ENCODE data around the gene ZNF2. TPM values are rescaled to one million over a fixed set of nuclear protein-coding genes. Genes with fewer than 3 reads are reported as not detected.

The ZNF2 gene
- total and polyA plus RNA-seq, 2 of the 13 experiments (the other 11 are each of a cell fraction or from before 2014, with no cell fraction given): 4.3 to 6.1 TPM

DNA sequence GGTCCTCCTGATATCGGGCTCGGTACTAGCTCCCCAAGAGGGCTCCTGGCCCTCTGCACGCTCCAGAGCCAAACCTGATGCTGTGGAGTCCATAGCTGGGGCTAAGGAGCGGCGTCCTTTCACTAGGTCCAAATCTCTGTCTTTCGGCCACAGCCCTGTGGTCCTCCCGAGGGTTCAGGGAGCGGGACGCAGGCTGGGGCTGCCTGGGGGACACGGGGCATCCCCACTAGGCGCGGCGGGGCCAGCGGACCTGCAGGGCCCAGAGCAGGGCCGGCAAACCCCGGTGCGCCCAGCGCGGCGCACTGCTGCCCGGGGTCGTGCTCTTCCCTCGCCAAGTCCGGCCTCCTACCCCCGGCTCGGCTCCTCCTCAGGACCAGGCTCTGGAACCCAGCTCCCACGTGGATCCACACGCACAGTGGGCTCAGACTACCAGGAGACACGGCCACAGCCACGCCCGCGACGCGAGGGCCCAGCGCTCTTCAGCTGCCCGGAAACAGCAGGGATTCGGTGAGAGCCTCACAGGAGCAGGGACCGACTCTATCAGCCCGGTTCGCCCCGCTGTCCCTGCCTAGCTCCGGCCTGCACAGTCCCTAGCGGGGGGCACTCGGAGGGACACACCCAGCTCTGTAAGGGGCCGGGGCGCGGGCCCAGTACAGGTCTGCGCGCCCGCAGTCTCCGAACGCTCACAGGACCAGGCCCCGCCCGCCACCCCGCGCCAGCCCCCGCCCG lies 6.6 kb upstream of the ZNF2 start (continued):
- TF ChIP-seq ZXDC (CRISPR knock-in tag; IDR thresholded peaks at IDR 0.05) (no peak), ZBTB40 (IDR thresholded peaks at IDR 0.05) (no peak), ZBTB40 (CRISPR knock-in tag; IDR thresholded peaks at IDR 0.05) (no peak), EEA1 (CRISPR knock-in tag; IDR thresholded peaks at IDR 0.05; ENCODE audit: borderline replicate concordance) (0 out of 2 replicates have a peak, but pooled peaks have one; percentile 55), ZKSCAN5 (CRISPR knock-in tag; IDR thresholded peaks at IDR 0.05) (no peak), ZNF768 (CRISPR knock-in tag; IDR thresholded peaks at IDR 0.05) (peak; percentile 48; the same call in 1 of the 2 replicates), ZNF598 (CRISPR knock-in tag; IDR thresholded peaks at IDR 0.05; ENCODE audit: borderline replicate concordance) (0 out of 2 replicates have a peak, but pooled peaks have one; percentile 22), BRCA1 (CRISPR knock-in tag; IDR thresholded peaks at IDR 0.05) (no peak), ZSCAN22 (CRISPR knock-in tag; IDR thresholded peaks at IDR 0.05) (no peak), CEBPB (IDR thresholded peaks at IDR 0.05; ENCODE audit: borderline replicate concordance, low read depth, low read length) (no peak), ZNF562 (CRISPR knock-in tag; IDR thresholded peaks at IDR 0.05; ENCODE audit: borderline replicate concordance) (no peak), ISL2 (CRISPR knock-in tag; IDR thresholded peaks at IDR 0.05) (no peak)
- TF ChIP-seq, protein P1, sequence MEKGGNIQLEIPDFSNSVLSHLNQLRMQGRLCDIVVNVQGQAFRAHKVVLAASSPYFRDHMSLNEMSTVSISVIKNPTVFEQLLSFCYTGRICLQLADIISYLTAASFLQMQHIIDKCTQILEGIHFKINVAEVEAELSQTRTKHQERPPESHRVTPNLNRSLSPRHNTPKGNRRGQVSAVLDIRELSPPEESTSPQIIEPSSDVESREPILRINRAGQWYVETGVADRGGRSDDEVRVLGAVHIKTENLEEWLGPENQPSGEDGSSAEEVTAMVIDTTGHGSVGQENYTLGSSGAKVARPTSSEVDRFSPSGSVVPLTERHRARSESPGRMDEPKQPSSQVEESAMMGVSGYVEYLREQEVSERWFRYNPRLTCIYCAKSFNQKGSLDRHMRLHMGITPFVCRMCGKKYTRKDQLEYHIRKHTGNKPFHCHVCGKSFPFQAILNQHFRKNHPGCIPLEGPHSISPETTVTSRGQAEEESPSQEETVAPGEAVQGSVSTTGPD (CRISPR knock-in tag; IDR thresholded peaks at IDR 0.05): no peak
- TF ChIP-seq, protein P2, sequence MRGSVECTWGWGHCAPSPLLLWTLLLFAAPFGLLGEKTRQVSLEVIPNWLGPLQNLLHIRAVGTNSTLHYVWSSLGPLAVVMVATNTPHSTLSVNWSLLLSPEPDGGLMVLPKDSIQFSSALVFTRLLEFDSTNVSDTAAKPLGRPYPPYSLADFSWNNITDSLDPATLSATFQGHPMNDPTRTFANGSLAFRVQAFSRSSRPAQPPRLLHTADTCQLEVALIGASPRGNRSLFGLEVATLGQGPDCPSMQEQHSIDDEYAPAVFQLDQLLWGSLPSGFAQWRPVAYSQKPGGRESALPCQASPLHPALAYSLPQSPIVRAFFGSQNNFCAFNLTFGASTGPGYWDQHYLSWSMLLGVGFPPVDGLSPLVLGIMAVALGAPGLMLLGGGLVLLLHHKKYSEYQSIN (CRISPR knock-in tag; IDR thresholded peaks at IDR 0.05; ENCODE audit: borderline replicate concordance): no peak

All from HepG2 (cell line).